Stimulated activated CD4-positive, alpha-beta T cell treated with anti-CD3 and anti-CD28 coated beads, Interleukin-4, amount 100 ng/mL, for 1 hour (primary cell): ENCODE data around the gene ZIC5.

Experiments used
- DNase-seq: peaks from one replicate; pipeline ENCODE4 v3.0.0-alpha.2; 2020

ZIC5 gene

GRCh38 chr13:99975626-99976025, 4.1 kb upstream of the ZIC5 start:
- DNase-seq: no peak

DNA sequence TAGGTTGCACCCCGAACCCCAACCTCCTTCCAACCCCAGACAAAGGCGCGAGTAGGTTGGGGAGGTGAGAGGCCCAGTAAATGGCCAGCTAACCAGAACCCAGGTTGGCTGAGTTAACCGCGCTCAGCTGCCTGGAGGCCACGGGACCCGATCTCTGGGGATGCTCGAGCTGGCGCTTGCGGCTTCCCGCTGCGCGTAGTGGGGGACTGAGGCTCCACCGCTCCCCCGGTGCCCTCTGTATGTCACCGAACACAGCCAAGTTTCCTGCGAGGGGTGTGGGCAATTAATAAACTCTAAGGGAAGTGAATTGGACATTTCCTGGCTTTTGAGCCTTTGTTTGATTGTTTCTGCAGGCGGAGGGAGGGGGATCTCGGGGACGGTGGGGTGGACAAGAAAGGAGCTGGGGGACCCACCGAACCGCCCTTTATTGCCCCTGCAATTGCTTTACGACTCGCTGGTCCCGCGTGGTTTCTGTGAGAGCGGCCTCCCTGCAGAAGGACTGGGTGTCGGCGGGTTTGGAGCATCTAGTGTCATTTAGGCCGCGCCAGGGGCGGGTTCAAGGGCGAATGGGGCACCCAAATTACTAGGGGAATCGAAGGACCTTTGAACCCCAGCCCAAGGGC, 3.5 kb upstream of the ZIC5 start:
- no peak for DNase-seq

DNA sequence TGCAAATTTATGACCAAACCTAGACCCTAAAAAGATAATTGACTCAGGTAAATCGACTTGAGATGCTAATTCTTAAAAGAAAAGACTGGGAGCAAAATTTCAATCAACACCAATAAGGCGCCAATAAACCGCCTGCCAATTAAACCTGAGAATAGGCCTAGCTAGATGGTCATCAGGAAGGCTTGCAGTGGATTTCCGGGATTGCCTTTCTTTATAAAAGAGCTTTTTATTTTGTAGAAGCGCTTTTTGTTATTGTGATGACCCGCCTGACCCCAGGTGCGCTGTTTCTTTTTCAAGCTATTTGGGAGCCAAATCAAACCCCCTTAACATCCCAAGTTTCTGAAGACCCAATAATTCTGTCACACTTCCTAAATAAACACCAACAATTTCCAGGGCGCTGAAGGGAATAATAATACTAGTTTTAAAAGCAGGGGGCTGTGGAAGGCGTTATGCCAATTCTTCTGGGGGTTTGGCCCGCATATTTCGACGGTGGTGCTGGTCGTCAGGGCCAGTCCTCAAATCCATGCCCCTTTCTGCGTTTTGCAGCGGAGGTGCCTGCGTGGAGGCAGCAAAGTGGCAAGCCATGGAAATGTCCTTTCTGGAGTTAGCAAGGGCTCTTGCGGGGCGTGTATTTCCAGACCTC, 2.9 kb upstream of the ZIC5 start:
- no peak for DNase-seq

DNA sequence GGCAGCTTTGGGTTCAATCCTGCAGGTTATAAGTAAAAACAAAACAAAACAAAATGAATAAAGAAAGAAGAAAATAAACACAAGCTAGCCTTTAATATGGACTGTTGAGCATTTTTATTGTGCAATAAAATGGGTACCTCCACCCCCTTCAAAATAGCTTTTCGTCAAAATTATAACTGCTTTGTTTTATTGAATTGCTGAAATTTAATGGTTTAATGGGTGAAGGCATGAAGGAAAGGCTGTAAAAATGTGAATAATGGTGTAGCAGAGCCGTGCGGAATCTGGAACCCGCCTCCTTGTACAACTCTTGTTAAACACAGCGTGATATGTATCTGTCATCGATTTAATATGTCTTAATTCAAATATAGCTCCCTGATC, 2.2 kb upstream of the ZIC5 start:
- DNase-seq: no peak

DNA sequence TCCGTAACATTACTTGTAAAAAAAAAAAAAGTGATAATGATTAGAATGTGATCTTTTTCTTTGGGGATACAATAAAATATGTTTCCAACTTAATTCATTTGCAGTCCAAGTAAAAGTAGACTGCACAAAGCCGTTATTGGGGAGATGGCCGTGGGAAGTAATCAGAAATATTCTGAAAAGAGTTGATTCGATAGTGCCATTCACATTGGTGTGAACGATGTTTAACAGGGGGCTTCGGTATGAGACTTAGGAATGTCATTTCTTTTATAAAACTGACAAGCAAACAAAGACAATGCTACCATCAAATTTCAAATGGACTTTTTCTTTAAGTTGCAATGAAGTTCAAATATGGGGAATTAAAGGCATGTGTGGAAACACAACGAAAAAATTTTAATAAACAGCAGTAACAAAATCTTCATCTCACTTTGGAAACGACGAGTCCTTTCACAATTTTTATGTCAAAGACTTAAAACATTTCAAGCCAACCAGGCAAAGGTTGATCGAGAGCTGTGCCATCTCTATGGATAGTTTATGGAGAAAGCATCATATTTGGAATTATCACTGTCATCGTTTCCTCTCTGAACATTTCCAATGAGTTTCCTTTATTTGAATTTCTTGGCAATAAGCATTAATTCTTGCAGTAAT, 1.7 kb upstream of the ZIC5 start:
- DNase-seq: no peak

GRCh38 chr13:99972190-99972731, 694 bp upstream of the ZIC5 start:
- no peak for DNase-seq

DNA sequence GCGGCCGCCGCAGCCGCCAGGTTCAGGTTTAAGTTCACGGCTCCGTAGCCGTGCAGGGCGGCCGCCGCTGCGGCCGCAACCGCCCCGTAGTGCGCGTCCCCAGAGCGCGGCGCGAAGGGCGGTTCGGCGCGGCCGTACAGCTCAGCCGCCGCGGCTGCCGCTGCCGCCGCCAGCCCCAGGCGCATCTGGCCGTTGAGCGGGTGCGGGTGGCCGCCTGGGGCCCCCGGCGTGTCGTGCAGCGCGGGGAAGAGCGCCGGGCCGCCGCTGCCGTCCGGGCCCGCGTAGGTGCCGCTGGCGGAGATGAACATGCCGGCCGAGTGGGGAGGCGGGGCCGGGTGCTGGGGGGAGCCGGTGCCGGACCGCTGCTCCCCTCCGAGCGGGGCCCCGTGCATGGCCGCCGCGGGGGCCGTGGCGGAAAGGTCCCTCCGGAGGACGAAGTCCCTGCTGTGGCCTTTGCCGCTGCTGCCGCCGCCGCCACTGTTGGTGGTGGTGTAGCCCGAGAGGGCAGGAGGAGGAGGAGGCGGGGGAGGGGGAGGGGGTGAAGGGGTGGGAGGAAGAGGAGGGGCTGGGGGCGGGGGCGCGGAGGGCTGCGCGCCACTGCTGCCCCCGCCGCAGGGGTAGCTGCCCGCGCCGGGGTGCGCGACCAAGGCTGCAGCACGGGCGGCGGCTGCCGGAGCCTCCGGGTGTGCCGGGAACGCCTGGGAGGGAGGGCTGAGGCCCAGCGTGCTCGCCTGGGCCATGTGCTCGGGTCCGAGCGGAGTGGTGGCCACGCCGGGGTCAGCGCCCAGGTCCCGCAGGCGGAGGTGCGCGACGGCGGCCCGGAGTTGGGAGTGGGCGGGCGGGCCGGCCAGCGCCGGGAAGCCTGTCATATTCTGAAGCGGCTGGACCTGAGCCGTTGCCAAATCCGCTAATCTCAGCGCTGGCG, 654 bp downstream of the ZIC5 start:
- DNase-seq: no peak

DNA sequence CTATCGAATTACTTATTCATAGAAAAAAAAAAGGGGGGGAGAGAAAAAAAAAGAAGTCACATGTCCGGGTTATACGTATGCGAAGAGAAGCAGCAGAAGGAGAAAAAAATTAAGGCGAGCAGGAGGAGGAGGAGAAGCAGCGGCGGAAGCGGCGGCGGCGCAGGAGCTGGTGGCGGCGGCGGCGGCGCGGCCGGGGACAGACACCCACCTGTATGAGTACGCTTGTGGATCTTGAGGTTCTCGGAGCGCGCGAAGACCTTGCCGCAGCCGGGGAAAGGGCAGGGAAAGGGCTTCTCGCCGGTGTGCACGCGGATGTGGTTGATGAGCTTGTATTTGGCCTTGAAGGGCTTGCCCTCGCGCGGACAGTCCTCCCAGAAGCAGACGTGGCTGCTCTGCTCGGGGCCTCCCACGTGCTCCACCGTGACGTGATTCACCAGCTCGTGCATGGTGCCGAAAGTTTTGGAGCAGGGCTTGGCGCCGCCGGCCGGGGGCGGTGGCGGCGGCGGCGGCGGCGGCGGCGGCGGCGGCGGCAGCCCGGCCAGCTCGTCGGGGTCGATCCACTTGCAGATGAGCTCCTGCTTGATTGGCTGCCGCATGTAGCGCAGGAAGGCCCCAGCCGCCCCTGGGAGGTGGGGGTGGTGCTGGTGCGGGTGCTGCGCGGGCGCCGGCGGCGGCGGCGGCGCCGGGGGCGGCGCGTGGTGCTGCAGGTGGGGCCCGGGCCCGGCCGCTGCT, 1.5 kb downstream of the ZIC5 start:
- peak; percentile 52 for DNase-seq

DNA sequence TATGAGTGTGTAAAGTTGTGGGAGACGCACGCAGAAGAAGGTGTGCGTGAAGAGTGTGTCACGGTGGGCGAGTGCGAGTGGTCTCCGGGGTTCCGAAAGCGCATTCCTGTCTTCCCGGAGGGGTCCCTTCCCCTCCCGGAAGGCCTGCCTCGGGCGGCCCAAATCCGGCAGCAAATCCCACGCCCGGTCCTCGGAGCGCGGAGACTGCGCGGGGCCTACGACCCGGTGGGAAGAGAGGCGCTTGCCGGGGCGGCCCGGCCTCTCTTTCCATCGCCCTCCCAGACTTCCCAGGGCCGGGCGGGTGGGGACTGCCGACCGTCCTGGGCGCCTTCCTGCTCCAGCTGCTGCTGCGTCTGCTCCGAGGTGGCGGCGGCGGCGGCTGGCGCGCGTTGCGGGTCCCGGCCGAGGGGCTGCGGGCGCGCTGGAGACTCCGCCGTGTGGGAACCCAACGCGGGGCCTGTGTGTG, 2.1 kb downstream of the ZIC5 start:
- DNase-seq: no peak

- no peak for DNase-seq
Measured at GRCh38 chr13:99968521-99969452, 2.8 kb downstream of the ZIC5 start.

GRCh38 chr13:99967869-99968520, 3.6 kb downstream of the ZIC5 start:
- DNase-seq: no peak

DNA sequence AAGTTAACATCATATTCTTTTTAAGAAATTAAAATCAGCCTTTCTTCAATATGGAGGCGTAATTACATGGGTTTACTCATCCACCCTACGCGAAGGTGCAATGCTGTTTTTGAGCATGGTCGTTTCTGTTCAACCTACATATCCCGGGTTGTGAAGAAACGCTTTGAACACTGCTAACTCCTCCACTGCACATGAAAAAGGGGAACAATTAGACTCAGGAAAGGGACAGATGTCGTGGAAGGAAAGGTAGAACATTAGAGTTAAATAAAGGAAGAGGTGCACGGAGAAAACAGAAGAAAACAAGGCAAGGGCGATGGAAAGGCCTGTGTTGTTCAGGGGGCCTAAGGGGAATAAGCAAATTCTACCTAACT, 4.1 kb downstream of the ZIC5 start:
- no peak for DNase-seq

- no peak for DNase-seq
Measured at GRCh38 chr13:99966064-99966805, 5.3 kb downstream of the ZIC5 start.

- no peak for DNase-seq
Measured at GRCh38 chr13:99965329-99966000, 6.1 kb downstream of the ZIC5 start.

DNA sequence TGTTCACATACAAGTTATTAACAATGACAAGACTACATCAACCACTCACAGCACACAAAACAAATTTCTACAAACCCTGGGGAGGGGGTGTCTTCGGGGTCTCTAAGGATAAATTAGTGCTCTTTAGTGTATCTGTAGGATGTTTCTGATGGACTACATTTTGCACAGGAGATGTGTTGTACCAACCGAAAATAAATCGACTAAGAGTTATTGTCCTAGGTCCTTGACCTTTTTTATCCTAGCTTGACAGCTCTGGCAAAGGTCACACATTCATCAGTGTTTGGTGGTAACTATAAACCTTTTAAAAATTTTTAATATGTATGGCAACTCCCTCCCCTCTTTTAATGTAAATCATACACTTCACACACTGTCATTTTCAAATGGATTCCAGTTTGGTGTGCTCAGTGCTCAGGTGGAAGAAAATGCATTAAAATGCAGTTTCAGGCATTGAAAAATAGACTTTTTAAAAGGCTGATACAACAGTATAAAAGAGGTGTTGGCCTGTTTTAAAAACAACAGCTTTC, 7.7 kb downstream of the ZIC5 start:
- no peak for DNase-seq

DNA sequence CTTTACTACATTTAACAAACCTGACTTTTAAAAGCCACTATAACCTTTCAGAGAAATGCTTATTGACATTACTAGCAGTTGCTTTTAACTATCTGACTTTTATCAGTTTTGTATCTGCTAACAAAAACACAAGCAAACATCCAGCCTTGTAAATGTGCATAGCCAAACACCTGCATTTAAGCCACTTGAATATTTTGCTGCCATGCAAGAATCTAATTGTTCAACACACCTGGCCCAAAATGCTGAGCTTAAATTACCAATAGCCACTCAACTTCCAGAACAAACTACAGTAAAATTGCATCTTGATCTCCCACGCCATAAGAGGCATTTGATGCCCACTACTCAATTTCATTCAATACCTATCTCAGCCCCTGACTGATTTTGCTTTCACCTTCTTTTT, 9.3 kb downstream of the ZIC5 start:
- no peak for DNase-seq

DNA sequence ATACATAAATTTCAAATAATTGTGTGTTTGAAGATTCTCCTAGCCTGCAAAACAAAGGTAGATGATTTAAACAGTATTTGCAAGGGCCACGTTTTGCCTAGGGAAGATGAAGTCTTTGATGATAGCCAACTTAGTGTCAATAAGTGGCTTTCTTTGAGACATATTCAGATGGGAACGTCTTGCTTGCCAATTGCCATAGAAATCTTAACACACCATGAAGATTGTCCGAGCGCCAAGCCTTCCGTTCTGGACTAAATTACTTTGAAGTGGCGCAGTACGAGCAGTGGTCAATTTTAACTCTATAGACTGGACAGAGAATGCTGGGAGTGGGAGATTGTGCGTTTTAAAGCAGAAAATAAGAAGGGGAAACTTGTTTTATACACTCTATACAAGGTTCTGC, 9.9 kb downstream of the ZIC5 start:
- DNase-seq: no peak

DNA sequence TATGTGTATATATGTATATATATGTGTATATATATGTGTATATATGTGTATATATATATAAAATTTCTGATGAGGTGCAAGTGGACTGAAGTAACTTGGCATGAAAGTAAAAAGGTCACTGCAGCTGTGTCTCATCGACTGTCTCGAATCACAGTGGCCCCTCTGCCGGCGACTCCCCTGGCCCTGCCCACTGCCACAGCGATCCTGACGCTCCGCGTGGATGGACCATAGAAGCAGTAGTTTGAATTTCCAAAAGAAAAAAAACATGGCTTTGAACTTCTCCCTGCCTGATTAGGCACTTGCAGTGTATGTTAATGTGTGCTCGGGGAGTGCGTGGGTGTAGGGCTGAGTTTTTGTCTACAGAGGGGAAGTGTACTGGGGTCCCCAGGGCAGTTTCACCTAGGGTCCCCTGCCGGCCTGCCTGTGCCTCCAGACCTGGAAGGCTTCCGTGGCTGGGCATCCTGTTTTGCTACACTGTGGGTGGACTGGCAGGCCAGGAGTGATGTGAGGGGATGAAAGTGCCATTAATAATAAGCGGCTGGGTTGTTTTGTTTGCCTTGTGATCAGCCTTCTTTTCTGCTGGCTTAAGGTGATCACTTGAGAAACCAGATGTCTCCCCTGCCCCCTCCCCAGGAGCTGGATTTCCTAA, 10.8 kb downstream of the ZIC5 start:
- DNase-seq: no peak
